Fibroblast of the aortic adventitia (primary cell): Measurements from ENCODE around the gene NCAM1. TPM values are rescaled to one million over a fixed set of nuclear protein-coding genes. Genes with fewer than 3 reads are reported as not detected.

Experiments
- DNase-seq: peaks from one replicate; pipeline ENCODE4 v3.0.0-alpha.2; 2010; ENCODE audit warnings: low read depth
- H3K4me3 ChIP-seq: 2 replicates; pipeline ENCODE4 v1.5.1; 2011; ENCODE audit warnings: low read depth, mild to moderate bottlenecking, control low read depth, low read length, moderate library complexity
- total RNA-seq: library from RNA; depleted of rRNA; stranded (reverse); fragments of >200 nt; gene quantifications from 2 replicates; pipeline ENCODE4 v1.2.3, GENCODE V29; 2012; ENCODE audit warnings: low replicate concordance
- TF ChIP-seq, protein P1 (sequence below): IDR thresholded peaks from 2 replicates; pipeline ENCODE4 v1.5.1; 2011; ENCODE audit warnings: mild to moderate bottlenecking, low read length, control low read depth, inconsistent platforms; ENCODE audit not compliant: insufficient read depth

The NCAM1 gene
- total RNA-seq, 1 donor = 3.0 TPM

- TF ChIP-seq, protein P1, sequence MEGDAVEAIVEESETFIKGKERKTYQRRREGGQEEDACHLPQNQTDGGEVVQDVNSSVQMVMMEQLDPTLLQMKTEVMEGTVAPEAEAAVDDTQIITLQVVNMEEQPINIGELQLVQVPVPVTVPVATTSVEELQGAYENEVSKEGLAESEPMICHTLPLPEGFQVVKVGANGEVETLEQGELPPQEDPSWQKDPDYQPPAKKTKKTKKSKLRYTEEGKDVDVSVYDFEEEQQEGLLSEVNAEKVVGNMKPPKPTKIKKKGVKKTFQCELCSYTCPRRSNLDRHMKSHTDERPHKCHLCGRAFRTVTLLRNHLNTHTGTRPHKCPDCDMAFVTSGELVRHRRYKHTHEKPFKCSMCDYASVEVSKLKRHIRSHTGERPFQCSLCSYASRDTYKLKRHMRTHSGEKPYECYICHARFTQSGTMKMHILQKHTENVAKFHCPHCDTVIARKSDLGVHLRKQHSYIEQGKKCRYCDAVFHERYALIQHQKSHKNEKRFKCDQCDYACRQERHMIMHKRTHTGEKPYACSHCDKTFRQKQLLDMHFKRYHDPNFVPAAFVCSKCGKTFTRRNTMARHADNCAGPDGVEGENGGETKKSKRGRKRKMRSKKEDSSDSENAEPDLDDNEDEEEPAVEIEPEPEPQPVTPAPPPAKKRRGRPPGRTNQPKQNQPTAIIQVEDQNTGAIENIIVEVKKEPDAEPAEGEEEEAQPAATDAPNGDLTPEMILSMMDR = no peak
- H3K4me3 ChIP-seq = no peak overlapping the region
- no peak for DNase-seq
These were observed 179.8 kb downstream of the NCAM1 start for GRCh38 chr11:113141010-113141409.

DNA sequence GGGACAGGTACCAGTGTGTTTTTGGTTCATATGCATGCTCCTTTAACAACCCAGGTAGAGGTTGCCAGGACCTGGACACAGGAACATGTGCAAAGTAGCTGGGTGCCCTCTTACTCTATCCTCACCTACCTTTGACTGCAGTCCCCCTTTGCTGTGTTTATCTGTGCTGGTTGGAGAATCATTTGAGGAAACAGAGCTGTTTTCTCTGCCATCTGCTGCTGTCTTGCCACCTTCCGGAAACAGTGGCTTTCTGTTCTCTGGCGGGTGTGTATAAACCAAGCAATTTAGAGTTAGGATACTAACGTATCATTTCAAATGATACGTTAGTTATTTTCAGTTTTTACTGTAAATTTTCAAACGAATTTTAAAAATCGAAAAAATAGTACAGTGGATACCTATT lies 181.3 kb downstream of the NCAM1 start:
- no peak for DNase-seq
- TF ChIP-seq, protein P1 = no peak

GRCh38 chr11:113147249-113147648 lies 186.0 kb downstream of the NCAM1 start:
- no peak overlapping the region for H3K4me3 ChIP-seq
- TF ChIP-seq, protein P1 = no peak
- DNase-seq = no peak

More for the DNA sequence above, 181.3 kb downstream of the NCAM1 start:
- no peak overlapping the region for H3K4me3 ChIP-seq

DNA sequence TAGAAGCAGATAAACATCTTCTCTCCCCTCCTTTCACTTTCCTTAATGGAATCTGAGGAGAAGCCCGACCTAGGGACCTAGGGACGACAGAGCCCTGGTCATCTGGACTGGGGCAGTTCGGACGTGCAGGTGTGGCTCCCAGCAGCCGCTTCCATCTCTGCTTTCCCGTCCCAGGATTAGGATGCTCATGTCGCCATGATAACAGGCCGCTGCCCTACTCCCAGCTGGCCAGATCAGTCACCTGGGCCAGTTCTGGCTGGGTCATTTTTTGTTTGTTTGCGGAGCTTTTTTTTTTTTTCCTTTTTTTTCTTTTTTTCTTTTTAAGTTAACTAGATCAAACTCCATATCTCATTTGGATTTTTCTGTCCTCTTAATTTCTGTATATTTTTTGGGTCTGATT lies 186.9 kb downstream of the NCAM1 start:
- TF ChIP-seq, protein P1 = no peak
- no peak for DNase-seq
- no peak overlapping the region for H3K4me3 ChIP-seq

DNA sequence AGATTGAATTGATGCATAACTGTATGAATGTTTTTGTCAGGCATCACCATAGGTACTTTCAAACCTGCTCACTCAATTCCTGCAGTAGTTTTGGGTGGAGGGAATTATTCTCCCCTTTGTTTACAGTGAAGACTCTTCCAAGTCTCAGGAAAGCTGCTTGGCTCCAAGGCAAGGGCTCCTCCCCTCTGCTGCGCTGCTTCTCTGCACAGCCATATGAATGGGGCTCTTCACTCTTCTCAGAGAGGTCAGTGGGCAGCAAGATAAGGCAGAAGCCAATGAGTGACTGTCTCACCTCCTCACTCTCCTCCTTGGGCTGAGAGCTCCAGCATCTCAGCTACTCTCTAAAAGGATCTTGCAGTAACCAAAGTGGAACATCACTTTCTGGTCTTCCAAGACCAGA lies 187.4 kb downstream of the NCAM1 start:
- no peak for DNase-seq
- no peak overlapping the region for H3K4me3 ChIP-seq
- TF ChIP-seq, protein P1 = no peak

DNA sequence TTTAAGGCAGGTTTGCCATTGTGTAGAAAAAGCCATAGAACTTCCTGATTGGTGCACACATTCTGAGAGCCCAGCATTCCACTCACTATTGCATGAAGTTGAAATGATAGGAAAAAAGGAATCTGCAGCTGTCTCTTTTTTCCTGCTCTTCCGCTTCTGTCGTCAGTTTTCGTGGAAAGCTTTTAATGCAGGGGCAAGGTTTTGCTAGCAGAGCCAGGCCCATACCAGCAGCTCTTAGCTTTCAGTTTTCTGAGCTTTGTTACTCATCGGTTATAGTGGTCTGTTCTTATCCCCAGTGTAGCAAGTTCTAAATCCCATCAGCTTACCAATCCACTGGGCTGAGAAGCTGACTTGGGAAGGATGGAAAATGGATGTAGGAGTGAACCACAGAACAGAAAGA lies 190.3 kb downstream of the NCAM1 start:
- TF ChIP-seq, protein P1 = no peak
- no peak for DNase-seq
- H3K4me3 ChIP-seq = no peak overlapping the region

- TF ChIP-seq, protein P1 = no peak
- no peak for DNase-seq
- H3K4me3 ChIP-seq = no peak overlapping the region
These were observed 191.3 kb downstream of the NCAM1 start for GRCh38 chr11:113152500-113152899.
